Heart left ventricle (tissue), 13 donors: ENCODE data around the gene C2CD3.

Experiments used
- POLR2A ChIP-seq, 2 donors: fragments of 450-650 bp; IDR thresholded peaks; one replicate each; pipeline ENCODE4 v1.6.1; 2017; ENCODE audit warnings: antibody characterized with exemption in 2 of 2, mild to moderate bottlenecking in 2 of 2, moderate library complexity in 2 of 2
- TF ChIP-seq, protein P1 (sequence below), 12 donors: fragments of 200-600 bp; sonication (generic) in 4 of 12; IDR thresholded peaks; one replicate each; pipeline versions ENCODE4 v1.5.0 to v1.8.0; 2018 to 2022; ENCODE audit warnings: antibody characterized with exemption in 12 of 12, mild to moderate bottlenecking in 5 of 12
- donor health status: ischemic (EF 13 %, LVEDD 7.1; RV severe dilation, severe dysfunction).
- donor health status: DM: no; HTN: yes; CAD: no.
- donor health status: DM: no; HTN: no; CAD: no.
- donor health status: ischemic (EF 25% LVEDD 6.9; RV normal size, moderate dysfunction).
- donor health status: ischemic (EF 25% LVEDD 5.7; RV mildly dilated, moderate dysfunction).
- donor health status: ischemic (EF 35%, LVEDD 5.7; RV mildly dilated, moderate dysfunction).
- donor health status: nonischemic (EF 11% LVEDD 7.7; RV severe dilation, severe dysfunction).
- donor health status: DM: yes; HTN: yes; CAD: no.
- donor health status: PGD.
- donor health status: ischemic (EF 29% LVEDD 5.4; RV normal size, mild dysfunction).
- donor health status: nonischemic (EF 23%, LVEDD 6.1; RV moderate dilation, normal function).

GRCh38 chr11:74185695-74186094, 14.9 kb upstream of the C2CD3 start:
- no peak for TF ChIP-seq POLR2A (IDR thresholded peaks at IDR 0.05)
- TF ChIP-seq, protein P1, sequence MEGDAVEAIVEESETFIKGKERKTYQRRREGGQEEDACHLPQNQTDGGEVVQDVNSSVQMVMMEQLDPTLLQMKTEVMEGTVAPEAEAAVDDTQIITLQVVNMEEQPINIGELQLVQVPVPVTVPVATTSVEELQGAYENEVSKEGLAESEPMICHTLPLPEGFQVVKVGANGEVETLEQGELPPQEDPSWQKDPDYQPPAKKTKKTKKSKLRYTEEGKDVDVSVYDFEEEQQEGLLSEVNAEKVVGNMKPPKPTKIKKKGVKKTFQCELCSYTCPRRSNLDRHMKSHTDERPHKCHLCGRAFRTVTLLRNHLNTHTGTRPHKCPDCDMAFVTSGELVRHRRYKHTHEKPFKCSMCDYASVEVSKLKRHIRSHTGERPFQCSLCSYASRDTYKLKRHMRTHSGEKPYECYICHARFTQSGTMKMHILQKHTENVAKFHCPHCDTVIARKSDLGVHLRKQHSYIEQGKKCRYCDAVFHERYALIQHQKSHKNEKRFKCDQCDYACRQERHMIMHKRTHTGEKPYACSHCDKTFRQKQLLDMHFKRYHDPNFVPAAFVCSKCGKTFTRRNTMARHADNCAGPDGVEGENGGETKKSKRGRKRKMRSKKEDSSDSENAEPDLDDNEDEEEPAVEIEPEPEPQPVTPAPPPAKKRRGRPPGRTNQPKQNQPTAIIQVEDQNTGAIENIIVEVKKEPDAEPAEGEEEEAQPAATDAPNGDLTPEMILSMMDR (IDR thresholded peaks at IDR 0.05): no peak
